T-helper 1 cell (primary cell): Measurements from ENCODE around the gene BIN1.
A peak's percentile ranks its signal among the peaks of the same experiment; 100 is the strongest.

Experiments
- DNase-seq, 5 donors: peaks; one replicate each; pipeline ENCODE4 v3.0.0-alpha.2; 2012 to 2020

Gene BIN1

DNA sequence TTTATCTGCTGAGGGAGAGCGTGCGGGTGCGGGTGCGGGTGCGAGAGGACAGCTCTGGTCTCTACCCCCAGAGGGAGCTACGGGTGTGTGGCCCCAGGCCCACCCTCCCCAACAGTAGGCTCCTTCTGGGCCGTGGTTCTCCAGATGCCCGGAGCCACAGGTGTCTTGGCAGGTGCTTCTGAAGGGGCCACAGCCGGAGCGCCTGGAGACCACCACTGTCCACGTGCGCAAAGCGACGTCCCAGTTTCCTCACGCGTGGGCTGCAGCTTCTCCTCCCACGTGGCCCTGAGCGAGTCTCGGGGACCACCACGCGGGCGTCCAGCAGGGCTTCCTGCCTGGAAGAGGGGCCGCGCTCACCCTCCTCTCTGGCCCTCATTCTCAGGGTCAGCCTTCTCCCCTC is 90.6 kb downstream of the BIN1 start:
- no peak for DNase-seq

DNA sequence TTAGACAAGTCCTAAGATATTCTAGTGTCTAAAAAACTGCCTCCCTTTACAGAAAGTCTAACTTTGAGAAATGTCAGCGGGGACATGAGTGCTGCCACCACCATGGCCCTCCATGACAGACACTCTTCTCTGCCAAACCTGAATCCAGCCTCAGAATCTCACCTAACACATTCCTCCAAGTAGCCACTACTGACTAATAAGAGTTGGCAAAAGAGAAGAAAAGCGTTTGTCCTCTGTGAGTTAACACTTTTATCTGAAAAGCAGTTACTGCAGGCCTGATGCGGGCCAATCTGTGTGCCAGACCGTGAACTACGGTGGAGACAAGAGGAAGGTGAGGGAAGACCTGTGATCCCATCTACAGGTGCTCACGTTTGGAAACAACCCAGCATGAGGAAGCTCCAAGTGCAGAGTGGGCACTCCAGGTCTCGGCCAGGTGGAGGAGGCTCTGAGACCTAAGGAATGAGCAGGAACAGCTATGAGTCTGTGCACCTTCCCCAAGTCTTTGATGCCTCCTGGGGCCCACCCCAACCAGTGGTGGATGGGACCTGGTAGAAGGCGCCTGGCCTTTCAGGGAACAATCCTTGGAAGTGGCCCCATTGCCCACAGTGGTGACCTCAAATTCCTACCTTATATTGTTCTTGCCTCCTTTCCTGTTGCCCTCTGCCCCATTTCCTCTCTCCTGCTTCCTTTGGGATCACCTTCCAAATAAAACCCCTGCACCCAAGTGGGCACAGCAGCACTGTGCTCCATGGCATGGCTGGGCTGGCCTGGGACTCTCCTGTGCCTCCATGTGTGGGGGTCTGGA is 91.6 kb downstream of the BIN1 start:
- DNase-seq: no peak

DNA sequence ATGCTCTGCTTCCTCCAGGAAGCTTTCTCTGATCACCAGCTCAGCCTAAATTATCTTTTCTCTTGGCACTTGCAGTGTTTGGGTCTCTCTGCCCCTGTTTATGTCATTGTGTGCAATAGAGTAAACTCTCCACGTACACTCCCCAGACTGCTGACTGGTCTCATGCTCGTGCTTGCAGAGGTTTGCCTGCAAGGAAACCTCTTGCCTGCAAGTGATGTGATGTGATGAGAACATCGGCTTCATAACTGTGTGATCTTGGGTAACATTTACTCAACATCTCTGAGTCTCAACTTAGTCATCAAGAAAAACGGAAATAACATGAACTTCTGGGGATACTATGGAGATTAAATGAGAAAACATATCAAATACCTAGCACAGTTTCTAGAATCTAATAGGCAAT is 92.3 kb downstream of the BIN1 start:
- peak in 1 of 5 donors; percentile 14 for DNase-seq

DNA sequence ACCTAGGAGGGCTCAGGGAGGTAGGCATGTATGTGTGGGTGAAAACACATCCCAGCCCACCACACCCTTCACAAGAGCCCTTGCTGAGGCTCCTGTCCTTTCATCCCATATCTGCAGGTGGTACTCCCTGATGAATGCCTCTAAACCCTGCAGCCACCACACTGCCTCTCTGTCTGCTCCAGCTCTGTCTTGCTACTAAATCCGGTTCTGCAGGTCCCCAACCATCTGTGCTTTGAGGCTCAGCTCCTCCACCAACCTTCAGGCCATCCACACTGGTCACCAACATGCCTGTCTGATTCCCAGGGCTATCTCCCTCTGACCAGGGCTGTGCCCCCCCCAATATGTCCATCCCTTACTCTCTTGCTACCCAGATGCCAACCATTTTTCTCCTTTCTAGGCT is 92.7 kb downstream of the BIN1 start:
- DNase-seq: no peak

DNA sequence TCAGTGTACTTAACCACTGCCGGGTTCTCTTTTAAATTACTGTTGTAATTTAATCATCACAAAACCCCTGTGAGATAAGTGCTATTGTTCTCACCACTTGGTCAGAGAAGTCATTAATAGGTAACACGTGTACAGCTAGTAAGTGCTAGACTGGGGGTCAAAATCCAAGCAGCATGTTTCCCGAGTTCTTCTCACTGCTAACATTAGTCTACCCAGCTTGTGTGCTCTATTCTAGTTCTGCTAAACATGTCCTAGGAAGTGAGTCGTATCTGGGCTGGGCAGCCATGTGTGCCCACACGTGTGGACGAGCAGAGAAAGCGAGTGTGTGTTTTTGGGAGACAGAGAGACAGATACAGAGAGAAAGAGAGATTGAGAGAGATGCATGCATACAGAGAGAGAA is 94.1 kb downstream of the BIN1 start:
- DNase-seq: no peak

DNA sequence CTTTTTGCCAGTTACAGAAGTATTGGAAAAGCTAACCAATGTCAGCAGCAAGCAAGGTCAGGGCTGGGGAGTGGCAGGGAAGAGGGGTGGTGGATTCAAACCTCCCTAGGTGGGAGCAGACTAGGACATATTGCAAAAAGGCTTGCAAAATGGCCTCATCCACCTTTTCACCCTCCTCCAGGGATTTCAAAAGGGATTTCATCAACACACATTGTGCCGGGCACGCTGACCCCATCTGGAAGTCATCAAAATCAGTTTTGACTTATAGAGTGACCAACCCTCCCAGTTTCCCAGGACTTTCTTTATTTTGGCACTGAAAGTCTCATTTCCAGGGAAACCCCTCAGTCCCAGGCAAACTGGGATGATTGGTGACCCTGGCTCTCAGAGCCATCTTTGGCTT is 94.7 kb downstream of the BIN1 start:
- DNase-seq: no peak

DNA sequence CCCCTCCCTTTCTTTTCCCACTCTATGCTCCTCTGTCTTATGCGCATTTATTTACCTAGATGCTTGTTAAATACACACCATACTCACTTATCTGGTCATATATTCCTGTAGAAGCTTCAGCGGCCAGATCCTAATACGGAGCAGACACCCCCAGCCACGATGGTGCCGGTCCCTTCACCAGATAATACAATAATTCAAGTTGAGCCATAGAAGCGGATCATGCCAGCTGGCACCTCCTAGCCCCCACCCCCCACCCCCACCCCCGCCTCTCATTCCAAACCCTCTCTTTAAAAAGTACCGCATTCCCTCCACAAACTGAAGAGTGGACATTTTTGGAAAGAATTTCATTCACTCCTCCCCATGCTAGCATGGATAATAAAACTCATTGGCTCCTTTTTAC is 95.2 kb downstream of the BIN1 start:
- DNase-seq: no peak

DNA sequence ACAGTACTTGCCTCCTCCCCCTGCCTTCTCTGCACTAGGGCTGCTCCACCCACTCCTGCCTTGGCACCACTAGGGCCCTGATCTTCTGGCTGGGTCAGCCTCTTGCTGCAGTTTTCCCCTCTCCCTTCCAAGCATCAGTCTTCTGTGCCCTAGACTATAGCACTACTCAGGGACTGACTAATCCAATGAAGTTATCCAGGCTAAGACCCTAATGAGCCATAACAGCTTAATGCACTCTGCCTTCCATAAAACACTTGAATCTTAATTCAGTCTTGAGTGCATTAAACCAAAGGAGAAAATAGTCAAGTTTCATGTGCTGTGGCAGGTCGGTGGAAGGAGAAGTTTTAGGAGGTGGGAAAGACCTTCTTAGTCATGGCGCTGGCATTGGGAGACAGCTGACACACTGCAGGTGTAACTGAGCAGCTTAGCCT is 95.7 kb downstream of the BIN1 start:
- DNase-seq: no peak

DNA sequence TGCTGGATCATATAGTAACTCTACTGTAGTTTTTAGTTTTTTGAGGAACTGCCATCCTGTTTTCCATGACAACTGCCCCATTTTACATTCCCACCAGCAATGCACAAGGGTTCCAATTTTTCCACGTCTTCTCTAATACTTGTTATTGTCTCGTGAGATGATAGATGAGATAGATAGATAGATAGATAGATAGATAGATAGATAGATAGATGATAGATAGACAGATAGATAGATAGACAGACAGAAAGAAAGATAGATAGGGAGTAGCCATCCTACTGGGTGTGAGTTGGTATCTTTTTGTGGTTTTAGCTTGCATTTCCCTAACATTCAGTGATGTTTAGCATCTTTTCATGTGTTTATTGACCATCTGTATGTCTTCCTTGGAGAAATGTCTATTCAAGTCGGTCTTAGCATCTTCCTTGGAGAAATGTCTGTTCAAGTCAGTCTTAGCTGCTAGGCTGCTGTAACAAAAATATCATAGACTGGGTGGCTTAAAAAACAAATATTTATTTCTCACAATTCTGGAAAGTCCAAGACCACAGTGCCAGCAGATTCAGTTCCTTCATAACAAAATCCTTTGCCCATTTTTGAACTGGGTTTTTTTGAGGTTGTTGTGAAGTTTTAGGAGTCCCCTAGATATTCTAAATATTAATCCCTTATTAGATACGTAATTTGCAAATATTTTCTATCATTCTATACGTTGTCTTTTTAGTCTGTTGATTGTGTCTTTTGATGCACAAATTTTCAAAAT is 98.5 kb downstream of the BIN1 start:
- DNase-seq: no peak

DNA sequence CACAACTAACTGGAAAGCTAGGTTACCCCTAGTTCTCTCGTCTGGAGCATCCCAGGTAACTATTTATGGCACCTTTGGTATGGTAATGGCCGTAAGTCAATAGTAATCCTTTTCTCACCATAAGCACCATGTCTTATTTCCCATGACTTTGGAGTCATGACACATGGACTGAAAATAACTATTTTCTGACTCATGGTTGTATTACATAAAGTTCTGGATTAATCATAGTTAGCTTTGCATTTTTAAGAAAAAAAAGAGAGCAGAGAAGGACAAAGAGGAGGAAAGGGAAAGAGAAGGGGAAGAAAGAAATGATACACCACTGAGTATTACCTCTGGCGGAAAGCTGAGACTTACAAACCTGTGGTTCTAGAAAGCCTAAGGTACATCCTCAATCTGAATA is 99.3 kb downstream of the BIN1 start:
- DNase-seq: no peak

DNA sequence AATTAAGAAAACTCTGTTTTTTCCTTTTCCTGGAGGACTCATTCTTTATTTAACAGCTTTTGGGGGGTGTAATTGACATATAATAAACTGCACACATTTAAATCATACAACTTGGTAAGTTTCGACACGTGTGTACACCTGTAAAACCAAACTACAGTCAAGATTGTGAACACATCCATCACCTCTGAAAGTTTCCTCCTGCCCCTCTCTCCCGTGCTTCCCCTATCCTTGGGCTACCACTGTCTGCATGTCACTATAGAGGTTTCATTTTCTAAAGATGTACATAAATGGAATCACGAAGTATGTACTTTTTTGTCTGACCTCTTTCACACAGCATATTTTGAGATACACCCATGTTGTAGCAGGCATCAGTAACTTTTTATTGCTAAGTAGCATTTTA is 100.0 kb downstream of the BIN1 start:
- no peak for DNase-seq

DNA sequence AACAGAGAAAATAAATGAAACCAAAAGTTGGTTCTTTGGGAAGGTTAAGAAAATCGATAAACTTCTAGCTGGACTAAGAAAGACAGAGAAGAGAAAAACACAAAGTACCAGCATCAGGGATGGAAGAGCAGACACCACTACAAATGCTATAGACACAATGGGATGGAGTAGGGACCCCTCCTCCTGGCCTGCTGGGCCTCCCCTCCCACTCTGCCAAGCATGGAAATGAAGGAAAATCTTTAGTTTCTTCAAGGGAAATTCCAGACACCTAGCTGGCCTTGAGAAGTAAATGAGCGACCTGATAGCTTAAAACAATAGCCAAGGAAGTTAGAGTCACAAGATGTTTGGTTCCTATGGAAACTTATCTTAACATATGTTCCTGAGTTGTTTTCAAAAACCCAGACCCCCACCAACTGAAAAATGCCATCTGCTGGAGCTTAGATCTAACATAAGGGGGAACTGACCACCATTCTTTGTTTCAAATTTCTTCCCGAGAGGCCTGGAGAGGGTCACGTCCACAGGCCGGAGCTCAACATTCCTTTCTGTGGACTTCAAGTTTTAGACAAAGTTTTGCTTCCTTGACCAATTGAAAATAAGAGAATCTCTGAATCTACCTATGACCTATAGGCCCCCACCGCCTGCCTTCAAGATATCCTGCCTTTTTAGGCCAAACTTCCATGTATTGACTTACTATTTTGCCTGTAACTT is 101.9 kb downstream of the BIN1 start:
- no peak for DNase-seq

DNA sequence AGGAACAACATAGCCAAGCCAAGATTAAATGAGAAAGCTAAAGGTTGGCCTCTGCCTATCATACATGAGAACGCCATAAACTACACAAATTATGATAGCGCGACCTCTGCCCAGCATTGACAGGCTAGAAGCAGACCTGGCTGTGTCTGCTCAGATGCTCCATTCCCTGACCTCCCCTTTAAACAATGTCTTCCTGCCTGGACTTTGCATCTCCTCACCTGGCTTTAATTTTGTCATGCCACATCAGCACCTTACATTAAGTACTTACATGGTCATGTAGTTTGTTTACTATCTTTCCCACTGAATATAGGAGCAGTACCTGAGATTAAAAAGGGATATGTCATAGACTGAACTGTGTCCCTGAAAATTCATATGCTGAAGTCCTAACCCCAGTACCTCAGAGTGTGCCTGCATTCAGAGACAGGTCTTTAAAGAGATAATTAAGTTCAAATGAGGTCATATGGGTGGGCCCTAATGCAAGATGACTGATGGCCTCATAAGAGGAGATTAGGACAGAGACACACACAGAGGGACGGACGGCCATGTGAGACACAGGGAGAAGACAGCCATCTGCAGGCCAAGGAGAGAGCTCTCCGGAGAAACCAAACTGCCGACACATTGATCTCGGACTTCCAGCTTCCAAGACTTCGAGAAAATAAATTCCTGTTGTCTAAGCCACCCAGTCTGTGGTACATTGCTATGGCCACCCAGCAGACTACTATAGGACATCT is 103.7 kb downstream of the BIN1 start:
- DNase-seq: no peak

DNA sequence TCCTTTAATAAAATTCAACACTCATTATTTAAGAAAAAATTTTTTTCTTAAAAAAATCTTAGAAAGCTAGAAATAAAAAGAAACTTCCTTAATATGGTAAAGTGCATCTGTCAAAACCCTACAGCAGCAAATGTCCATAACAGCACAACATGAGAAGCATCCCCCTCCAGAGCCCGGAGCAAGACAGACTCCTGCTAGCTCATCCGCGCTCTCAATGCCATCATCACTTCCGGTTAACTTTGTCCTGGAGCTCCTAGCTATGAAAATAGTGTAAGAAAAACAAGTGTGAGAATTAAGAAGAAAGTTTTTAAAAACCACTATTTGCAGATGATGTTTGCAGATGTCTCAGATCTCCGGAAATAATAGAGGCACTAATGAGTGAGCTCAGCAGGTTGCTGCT is 105.2 kb downstream of the BIN1 start:
- no peak for DNase-seq

DNA sequence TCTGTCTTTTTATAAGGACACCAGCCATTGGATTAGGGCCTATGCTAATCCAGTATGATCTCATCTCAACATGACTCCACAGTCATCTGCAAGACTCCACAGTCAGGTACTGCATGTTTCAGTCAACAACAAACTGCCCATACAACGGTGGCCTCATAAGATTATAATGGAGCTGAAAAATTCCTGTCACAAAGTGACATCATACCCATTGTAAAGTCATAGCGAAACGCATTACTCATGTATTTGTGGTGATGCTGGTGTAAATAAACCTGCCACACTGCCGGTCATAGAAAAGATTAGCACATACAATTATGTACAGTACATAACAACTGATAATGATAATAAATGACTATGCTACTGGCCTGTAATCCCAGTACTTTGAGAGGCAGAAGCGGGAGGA is 106.0 kb downstream of the BIN1 start:
- DNase-seq: peak in 1 of 5 donors; percentile 70

DNA sequence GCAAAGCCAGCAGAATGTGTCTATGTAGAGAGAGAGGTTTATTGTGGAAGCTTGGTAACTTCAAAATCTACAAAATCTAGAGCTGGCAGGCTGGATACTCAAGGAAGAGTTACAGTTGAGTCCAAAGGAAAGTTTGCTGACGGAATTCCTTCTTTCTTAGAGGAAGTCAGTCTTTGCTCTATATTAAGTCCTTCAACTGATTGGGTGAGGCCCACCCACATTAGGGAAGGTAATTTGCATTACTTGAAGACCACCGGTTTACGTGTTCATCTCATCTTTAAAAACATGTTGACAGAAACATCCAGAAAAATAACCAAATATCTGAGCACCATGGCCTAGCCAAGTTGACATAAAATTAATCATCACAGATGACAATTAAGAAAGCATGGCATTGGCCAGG is 106.8 kb downstream of the BIN1 start:
- no peak for DNase-seq

DNA sequence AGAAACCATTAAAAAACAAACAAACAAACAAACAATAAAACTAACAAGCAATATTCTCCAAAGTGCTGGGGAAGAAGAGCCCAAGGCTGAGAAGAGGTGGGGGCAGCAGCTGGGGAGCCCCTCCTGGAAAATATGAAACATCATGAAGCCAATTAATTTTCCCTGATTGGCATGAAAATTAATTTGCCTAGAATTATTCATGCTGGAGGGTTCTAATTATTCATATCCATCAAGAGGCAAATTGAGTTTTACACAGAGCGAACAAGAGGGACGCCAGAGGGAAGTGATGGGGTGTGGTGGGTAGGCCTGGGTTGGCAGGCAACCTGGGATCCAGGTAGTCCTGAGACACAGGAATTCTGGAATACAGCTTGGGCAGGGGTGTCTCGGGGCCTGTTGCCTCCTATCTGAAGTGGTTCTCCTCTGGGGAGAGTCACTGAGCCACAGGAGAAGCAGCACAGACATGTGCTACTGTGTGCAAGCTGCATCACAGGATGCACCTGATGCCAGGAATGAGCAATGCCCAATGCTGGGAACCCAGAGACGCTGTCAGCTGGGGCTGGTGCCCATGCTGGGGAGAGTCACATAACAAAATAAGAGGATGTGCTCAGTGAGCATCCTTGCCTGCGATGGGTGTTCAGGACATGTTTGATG is 107.7 kb downstream of the BIN1 start:
- DNase-seq: peak in 1 of 5 donors; percentile 34

DNA sequence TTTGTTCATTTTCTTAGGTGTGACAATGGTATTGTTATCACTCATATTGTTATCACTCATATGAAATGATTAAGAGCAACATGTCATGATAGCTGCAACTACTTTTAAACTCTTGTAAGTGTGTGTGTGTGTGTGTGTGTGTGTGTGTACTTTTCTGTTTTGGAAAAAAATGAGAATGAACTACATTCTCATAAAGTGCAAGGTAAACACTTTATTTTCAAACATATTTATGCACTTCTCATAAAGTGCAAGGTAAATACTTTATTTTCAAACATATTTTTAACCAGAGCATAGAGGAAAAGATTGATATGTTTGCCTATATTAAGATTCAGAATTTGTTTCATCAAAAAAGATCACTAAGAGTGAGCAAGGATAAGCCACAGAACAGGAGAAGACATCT is 108.5 kb downstream of the BIN1 start:
- DNase-seq: no peak
